HS-27A (cell line): ENCODE data around the gene NAALADL2.
"Not testable (repeated sequence)": the region's sequence is repeated elsewhere in the genome, so short reads cannot be mapped to it uniquely, and the experiment has no call there.

Experiments
- DNase-seq: peaks from one replicate; pipeline ENCODE4 v3.0.0-alpha.2; 2012; ENCODE audit warnings: low read depth, missing footprints

Gene NAALADL2

GRCh38 chr3:175374705-175375104, 515.6 kb downstream of the NAALADL2 start:
- no peak for DNase-seq

- DNase-seq: no peak
Measured at GRCh38 chr3:175378348-175378747, 519.2 kb downstream of the NAALADL2 start.

- no peak for DNase-seq
Measured at GRCh38 chr3:175381685-175382084, 522.6 kb downstream of the NAALADL2 start.

GRCh38 chr3:175383371-175383770, 524.2 kb downstream of the NAALADL2 start:
- no peak for DNase-seq

GRCh38 chr3:175383813-175384212, 524.7 kb downstream of the NAALADL2 start:
- DNase-seq: no peak

DNA sequence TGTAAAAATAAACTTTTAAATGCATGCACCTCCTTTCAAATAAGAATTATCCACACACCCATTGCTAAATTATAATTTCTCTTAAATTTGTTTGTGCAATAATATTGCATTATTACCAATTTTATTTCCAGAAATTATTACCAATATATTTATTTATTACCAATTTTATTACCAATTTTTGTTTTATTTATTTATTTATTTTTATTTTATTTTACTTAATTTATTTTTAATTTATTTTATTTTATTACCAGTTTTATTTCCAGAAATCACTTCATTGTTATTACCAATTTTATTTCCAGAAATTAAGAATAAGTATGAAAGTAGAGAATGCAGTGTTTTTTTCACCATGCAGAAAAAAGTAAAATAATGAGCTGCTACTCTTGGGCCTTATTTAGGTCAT, 525.4 kb downstream of the NAALADL2 start:
- no peak for DNase-seq

GRCh38 chr3:175386630-175387029, 527.5 kb downstream of the NAALADL2 start:
- DNase-seq: peak; percentile 49

GRCh38 chr3:175389560-175389959, 530.4 kb downstream of the NAALADL2 start:
- no peak for DNase-seq

- no peak for DNase-seq
Measured at GRCh38 chr3:175391601-175392000, 532.5 kb downstream of the NAALADL2 start.

- no peak for DNase-seq
Measured at GRCh38 chr3:175392653-175393052, 533.5 kb downstream of the NAALADL2 start.

GRCh38 chr3:175397372-175397771, 538.2 kb downstream of the NAALADL2 start:
- no peak for DNase-seq

GRCh38 chr3:175398676-175399075, 539.5 kb downstream of the NAALADL2 start:
- DNase-seq: no peak

DNA sequence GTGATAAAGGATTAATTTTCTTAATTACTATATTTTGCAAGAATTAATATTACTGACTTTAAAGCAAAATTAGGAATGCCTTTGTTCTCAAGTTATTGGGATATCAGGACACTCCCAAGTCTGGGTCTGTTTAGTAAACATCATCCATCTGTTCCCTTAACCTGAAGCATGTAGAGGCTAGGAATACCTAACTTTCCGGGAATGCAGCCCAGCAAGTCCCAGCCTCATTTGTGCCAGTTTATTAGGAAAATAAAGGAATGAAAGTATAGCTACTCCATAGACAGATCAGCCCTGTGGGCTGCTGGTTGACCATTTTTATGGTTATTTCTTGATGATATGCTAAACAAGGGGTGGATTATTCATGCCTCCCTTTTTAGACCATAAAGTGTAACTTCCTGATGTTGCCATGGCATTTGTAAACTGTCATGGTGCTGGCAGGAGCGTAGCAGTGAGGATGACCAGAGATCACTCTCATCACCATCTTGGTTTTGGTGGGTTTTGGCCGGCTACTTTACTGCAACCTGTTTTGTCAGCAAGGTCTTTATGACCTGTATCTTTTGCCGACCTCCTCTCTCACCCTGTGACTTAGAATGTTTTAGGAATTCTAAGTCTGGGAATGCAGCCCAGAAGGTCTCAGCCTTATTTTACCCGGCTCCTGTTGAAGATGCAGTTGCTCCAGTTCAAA, 540.2 kb downstream of the NAALADL2 start:
- DNase-seq: no peak

- DNase-seq: no peak
Measured at GRCh38 chr3:175404027-175404426, 544.9 kb downstream of the NAALADL2 start.

DNA sequence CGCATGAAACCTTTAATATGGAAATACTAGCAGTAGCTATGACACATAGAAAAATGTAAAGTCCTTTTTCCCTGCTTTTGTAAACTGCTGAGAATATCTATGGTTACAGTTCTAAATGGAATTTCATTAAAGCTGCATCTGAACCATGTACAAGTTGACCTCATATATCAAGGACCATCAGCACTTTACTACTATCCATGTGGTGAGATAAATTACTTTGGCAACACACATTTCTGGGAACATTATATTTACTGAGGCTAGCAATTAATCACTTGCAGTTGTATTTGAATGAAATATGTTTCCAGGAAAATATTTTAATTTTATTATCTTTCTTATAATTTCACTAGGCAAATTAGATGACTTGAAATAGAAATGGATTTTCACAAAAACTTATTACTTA, 545.5 kb downstream of the NAALADL2 start:
- no peak for DNase-seq

- no peak for DNase-seq
Measured at GRCh38 chr3:175410251-175410650, 551.1 kb downstream of the NAALADL2 start.

- no peak for DNase-seq
Measured at GRCh38 chr3:175411405-175411804, 552.3 kb downstream of the NAALADL2 start.

DNA sequence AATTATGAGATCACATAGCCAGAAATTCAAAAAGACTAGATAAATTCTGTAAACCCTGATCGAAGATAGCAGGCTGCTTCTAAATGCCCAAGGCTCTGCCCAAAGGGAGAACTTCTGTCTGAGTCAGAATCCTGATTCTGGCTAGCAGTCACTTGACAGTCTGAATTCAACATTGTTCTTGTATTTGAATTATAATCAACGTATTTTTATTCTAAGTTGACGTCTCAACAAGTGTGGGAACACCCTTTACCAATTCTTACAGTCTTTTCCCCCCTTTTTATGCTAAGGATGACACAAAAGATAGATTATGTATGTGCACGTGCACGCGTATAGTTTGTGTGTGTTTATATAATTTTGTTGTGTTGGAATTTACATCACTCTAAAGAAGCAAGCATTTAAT, 552.8 kb downstream of the NAALADL2 start:
- DNase-seq: no peak

- no peak for DNase-seq
Measured at GRCh38 chr3:175413926-175414325, 554.8 kb downstream of the NAALADL2 start.

DNA sequence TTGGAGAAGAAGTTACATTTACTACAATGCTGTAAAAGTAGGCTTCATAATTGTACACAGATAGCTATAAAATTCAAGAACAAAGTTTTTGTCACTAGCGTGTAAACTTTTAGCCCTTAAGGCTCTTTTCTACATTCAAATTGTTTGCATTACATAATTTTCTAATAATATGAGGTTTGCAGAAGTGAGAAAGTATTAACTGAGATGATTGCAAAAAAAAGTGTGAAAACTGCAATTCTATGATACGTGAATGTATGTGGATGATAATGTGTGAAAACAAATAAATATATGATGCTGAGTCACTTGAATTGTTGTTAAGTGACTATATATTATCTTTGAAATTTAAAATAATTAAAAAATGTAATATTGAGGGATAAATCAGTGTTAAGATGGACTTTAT, 557.5 kb downstream of the NAALADL2 start:
- no peak for DNase-seq

GRCh38 chr3:175417426-175417825, 558.3 kb downstream of the NAALADL2 start:
- DNase-seq: no peak

- DNase-seq: no peak
Measured at GRCh38 chr3:175421902-175422301, 562.8 kb downstream of the NAALADL2 start.

DNA sequence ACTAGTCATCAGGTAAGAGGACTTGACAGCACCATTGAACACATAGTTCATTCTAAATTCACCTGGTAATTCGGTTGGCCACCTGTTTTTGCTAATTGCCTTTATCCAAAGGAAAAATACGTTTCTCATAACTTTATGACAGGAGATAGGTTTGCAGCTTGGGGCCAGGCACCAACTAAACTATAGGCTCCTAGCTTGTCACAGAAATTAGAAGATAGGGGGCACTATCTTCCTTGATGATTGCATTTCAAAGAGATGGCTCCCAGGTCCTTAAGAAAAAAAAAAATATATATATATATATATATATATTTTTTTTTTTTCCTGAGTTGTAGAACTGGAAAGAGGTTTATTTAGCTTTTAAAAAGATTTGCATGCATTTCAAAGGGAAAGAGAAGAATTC, 563.6 kb downstream of the NAALADL2 start:
- DNase-seq: no peak

GRCh38 chr3:175423848-175424247, 564.7 kb downstream of the NAALADL2 start:
- not testable (repeated sequence) for DNase-seq
